PFSK-1 (cell line): ENCODE results near the gene GTPBP2.

ENCODE experiments used
- FOXP2 ChIP-seq: optimal IDR thresholded peaks from 2 replicates; pipeline ENCODE3; 2011; ENCODE audit warnings: borderline replicate concordance, control low read depth, inconsistent platforms; ENCODE audit not compliant: insufficient read depth; ENCODE audit errors: extremely low read length, extremely low read depth
- POLR2AphosphoS5 ChIP-seq: IDR thresholded peaks from 2 replicates; pipeline ENCODE4 v1.6.1; 2012; ENCODE audit warnings: low read depth, mild to moderate bottlenecking, control low read depth, low read length, moderate library complexity
- REST ChIP-seq, 2 experiments: IDR thresholded peaks; 2 replicates each; pipeline versions ENCODE4 v1.6.1 to v1.8.0; 2011 to 2012; ENCODE audit warnings: low read depth in 2 of 2, low read length in 2 of 2, control low read depth in 1 of 2, inconsistent platforms in 1 of 2, mild to moderate bottlenecking in 1 of 2, moderate library complexity in 1 of 2; ENCODE audit not compliant: insufficient read depth in 1 of 2
- SIN3A ChIP-seq: IDR thresholded peaks from 2 replicates; pipeline ENCODE4 v1.6.1; 2012; ENCODE audit warnings: mild to moderate bottlenecking, low read length, moderate library complexity, borderline replicate concordance; ENCODE audit not compliant: insufficient read depth
- TAF1 ChIP-seq: IDR thresholded peaks from 2 replicates; pipeline ENCODE4 v1.6.1; 2012; ENCODE audit warnings: low read length, control low read depth, borderline replicate concordance; ENCODE audit not compliant: insufficient read depth

GTPBP2 gene

GRCh38 chr6:43634702-43635303 lies 5.7 kb upstream of the GTPBP2 start:
- TF ChIP-seq FOXP2 = no peak
- no peak for TF ChIP-seq TAF1
- TF ChIP-seq SIN3A = no peak
- no peak for TF ChIP-seq POLR2AphosphoS5
- TF ChIP-seq REST (IDR thresholded peaks at IDR 0.05; ENCODE audit: insufficient read depth in 1 of 2, low read depth in 2 of 2, low read length in 2 of 2) = no peak

- TF ChIP-seq SIN3A = no peak
- TF ChIP-seq TAF1 = no peak
- TF ChIP-seq REST (IDR thresholded peaks at IDR 0.05; ENCODE audit: insufficient read depth in 1 of 2, low read depth in 2 of 2, low read length in 2 of 2) = no peak
- no peak for TF ChIP-seq POLR2AphosphoS5
- no peak for TF ChIP-seq FOXP2
Observed at GRCh38 chr6:43630980-43631619, 2.0 kb upstream of the GTPBP2 start.

- TF ChIP-seq FOXP2 (no peak), POLR2AphosphoS5 (peak; percentile 90), REST (IDR thresholded peaks at IDR 0.05; ENCODE audit: insufficient read depth in 1 of 2, low read depth in 2 of 2, low read length in 2 of 2) (peak in 1 of 2 experiments; percentile 62; a peak in 1 of 4 replicates), TAF1 (peak; percentile 87; the same call in 1 of the 2 replicates), SIN3A (0 out of 2 replicates have a peak, but pooled peaks have one; percentile 22)
Observed at GRCh38 chr6:43629505-43630300, 639 bp upstream of the GTPBP2 start.

- no peak for TF ChIP-seq POLR2AphosphoS5
- TF ChIP-seq REST (IDR thresholded peaks at IDR 0.05; ENCODE audit: insufficient read depth in 1 of 2, low read depth in 2 of 2, low read length in 2 of 2) = no peak; a peak in 1 of 4 replicates
- peak; percentile 63; the same call in 1 of the 2 replicates for TF ChIP-seq TAF1
Observed at GRCh38 chr6:43628393-43629103, 516 bp downstream of the GTPBP2 start.
